NOMO-1 treated with DMSO at 0.1 percent for 48 hours (cell line): ENCODE results near the gene KIRREL3.

ENCODE experiments used
- DNase-seq: peaks from one replicate; lab custom pipeline; 2025; ENCODE audit not compliant: unreplicated experiment; lab: John Stamatoyannopoulos, UW

KIRREL3 gene

DNA sequence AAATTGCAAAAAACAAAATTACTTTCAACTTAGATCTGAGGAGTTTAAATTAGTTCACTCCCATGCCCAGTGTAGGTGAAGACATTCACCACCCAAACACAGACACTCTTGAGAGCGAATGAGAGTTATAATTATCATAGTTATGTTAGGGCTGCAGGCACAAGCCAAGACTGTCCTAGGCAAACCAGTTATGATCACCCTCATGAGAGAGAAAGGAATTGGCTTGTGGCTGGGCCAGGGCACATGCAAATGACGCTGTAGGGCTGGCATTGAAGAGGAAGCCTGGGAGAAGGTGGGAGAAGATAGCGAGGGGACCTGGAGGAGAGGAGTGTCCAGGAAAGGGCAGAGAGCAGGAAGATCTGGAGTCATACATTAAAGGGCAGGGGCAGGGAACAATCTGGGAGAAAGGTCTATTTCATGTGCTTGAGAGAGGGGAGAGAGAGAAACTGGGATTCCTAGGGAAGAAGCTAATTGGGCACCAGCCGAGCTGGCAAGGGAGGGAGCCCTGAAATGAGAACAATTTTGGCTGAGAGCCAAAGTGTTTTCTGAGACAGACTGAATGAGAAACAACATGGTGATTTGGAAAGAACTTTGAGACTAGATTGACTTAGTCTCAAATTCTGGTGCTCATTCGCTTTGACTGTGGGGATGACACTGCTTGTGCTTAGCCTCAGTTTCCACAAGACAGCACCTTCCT, 279.9 kb downstream of the KIRREL3 start:
- DNase-seq, result no peak

- no peak for DNase-seq
These were observed 280.8 kb downstream of the KIRREL3 start for GRCh38 chr11:126719740-126720139.

GRCh38 chr11:126718276-126718675, 282.3 kb downstream of the KIRREL3 start:
- DNase-seq, result no peak

DNA sequence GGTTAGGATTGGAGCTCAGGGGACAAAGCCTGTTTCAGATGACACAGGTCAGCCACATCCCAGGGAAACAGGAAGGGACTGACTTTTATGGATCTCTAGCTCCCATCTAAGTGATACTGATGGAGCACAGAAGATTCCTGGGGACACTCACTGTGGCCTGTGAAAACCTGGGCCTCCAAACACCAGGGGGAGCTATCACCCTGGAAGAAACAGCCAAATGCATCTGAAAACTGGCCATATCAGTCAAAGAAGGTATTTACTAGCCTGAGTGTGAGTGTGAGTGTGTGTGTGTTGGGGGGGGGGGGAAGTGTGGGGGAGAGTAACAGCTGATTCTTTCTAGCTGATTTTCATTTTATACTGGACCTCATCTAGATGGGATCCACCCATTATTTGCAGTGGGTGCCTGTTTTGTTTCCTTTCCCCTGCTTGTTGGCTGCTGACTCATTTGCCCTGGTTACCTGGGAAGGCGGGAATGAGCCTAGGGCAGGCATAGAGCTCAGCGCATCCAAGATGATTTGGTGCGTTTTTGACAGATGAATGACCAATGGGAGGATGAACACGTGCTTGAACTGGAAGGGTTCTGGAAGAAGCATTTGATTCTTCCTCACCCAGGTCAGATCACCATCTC, 284.0 kb downstream of the KIRREL3 start:
- no peak for DNase-seq

- DNase-seq, result no peak
These were observed 286.8 kb downstream of the KIRREL3 start for GRCh38 chr11:126713806-126714205.

GRCh38 chr11:126711977-126712625, 288.5 kb downstream of the KIRREL3 start:
- no peak for DNase-seq

DNA sequence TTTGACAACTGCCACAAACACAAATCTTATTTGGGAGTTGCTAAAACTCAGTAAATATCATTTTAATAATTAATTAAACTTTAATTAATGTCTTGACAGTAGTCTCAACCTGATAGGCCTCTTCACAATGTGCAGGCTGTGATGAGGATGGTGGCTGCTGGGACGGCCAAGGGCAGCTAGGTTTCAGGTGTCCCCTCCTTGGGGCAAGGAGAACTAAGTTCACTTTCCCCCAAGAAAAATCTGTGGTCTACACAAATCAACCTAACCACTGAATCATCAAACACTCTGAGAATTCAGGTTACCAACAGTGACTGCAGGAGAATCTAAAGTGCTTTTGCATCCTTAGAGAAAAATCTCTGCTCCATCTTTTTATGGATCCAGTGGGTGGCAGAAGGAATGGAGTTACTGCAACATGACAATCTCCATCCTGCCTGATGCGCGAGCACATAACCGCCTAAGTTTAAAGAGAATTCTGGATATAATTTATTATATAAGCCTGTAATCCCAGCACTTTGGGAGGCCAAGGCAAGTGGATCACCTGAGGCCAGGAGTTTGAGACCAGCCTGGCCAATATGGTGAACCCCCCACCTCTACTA, 289.7 kb downstream of the KIRREL3 start:
- DNase-seq, result no peak

DNA sequence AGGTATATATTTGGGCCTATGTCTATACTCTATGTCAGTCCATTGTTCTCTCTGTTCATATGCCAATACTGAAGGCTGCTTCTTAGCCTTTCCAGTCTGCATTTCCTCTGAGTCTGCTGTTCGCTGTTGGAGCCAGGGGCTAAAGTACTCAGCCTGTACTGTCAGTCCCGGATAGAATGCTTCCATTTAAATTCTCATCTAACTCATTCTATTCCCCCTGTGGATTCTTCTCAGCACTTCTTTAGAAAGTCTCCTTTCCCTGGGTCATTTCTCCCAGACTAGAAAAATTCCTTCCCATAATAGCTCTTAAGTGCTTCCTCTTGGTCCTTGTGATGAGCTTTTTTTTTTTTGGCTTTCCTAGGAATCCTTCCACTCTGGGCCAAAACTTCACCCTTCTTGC, 293.1 kb downstream of the KIRREL3 start:
- DNase-seq, result no peak

- no peak for DNase-seq
These were observed 296.5 kb downstream of the KIRREL3 start for GRCh38 chr11:126704096-126704495.

- DNase-seq, result no peak
These were observed 296.9 kb downstream of the KIRREL3 start for GRCh38 chr11:126703662-126704061.

DNA sequence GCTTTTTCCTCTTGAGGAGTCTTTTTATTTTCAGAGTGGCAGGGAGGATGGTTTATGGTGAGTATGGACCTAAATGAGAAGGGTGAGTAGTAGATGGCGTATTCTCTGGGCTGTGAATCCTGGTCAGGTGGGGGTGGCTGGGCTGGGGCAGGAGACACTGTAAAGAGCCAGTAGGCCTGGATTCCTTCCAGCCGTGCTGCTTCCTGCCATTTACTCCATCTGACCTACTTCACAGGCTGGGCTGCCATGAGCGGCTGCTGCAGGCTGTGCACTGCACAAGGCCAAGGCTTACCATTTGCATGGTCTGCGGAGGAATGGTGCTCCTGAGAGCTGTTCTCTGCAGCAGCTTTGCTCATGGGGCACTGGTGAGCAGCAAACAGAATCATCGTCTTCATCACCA, 297.6 kb downstream of the KIRREL3 start:
- DNase-seq, result no peak

DNA sequence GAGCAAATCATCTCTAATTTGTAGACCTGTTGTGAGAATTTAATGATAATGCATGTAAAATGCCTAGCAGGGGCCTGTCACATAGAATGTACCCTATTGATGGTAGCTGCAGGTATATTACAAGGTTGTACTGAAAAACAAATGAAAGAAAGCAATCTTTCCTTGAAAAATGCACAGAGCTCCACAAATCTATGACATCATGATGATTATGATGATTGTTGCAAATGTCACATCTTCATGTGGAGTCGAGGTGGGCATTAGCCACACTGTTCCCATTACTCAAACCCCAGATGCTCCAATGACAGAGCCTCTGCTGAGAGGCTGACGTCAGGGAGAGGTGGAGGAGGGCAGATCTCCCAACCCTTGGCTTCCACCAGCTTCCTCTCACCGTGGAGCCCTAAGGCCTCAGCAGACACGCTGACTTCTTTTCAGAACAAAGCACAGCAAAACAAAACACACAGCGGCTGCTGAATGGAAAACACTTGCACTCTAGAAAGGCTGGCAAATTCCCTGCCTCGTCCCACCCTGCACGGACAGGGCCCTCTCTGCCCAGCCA, 298.3 kb downstream of the KIRREL3 start:
- no peak for DNase-seq

DNA sequence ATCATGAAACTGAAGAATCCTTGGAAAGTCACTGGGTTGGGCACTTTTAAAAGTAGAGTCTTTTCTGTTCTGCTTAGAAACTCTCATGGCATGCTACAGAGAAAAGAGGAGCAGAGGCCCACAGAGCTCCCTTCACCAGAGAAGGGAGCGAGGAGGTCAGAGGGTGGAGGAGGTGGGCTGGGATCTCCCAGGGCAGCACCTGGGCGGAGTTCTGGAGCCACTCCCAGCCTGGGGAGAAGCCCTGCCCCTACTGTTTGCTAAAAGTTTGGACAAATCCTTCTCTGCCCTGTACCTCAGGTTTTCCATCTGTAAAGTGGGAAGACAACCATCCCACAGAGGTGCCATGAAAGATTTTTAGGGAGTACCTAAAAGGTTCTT, 299.1 kb downstream of the KIRREL3 start:
- DNase-seq, result no peak

DNA sequence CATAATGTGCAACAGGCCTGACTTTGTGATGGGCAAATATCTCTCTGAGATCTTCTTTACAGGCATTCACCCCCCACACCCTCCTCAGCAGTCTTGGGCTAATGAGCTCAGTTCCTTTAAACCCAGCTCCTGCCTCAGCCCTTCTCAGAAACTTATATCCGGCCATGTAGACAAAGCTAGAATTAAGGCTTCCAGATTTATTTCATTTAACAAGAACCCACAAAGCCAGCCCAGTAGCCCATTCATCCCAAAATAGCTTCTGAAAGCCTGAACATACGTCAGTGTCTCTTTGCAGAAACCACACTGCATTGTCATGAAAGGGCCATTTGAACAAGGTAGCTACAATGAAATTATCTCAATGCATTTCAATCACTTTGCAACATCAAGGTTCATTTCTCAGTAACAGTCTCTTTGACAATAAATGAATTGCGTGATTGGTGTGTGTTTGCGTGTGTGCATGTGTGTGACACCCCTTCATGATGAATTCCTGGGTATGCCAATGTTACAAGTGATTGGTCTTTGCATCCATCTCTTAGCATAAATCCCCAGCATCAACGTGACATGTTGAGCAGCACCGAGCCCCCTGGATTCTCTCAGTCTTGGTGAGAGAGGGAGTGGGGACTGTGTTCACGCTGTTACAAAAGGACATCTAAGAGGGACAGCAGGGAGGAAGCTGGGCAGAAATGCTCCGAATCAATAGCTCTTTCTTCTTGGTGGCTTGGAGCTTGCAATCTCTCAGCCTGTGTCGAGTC, 299.6 kb downstream of the KIRREL3 start:
- no peak for DNase-seq

GRCh38 chr11:126698576-126698975, 302.0 kb downstream of the KIRREL3 start:
- DNase-seq, result no peak

DNA sequence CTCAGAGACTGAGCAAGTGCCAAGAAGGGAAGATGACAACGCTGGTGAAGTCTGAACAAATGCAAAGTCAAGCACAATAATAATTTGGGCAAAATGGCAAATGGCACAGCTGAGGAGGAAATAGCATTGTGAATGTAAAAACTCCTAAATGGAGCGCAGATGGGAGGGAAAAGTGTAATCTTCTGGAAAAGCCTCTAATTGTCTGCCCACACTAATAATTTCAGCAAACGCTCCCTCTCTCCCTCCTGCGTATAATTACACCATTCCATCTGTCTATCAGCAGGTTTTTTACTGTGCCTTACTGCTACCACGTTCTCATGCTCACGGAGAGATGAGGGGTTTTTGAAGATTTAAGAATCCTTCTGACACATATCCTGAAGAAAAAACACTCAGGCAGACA, 302.6 kb downstream of the KIRREL3 start:
- DNase-seq, result no peak

DNA sequence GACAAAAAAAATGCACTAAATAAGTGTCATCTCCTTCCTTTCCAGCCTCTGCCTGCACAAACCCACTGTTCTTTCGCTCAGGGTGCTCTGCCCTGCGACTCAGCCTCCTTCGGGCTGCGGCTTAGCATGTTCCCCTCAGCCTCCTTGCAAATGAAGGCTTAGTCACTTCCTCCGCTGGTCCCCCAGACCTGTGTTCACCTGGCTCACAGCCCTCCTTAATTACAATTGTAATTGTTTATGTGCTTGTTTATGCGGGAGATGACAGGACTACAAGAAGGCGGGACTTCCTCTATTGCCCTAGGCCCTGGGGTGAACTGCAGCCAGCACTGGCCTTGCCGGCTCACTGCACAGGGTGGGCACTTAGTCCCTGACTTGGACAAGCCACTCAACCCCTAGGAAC, 303.6 kb downstream of the KIRREL3 start:
- no peak for DNase-seq

DNA sequence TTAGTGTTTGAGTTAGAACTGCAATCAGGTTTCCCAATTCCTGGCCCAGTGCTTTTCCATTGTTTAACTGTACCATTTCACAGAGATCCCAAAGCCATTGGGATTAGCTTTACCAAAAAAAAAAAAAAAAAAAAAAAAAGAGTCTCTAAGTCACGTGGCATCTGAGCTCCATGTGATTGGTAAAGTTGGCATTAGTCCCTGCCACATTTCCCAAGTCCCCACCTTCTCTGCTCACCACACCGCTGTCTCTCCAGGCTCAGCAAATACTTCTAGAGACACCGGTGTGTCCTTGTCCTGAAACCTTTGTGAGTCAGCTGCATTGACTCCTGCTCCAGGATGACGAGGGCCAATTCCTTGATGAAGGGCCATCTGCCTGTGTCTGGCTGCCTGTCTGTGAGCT, 305.3 kb downstream of the KIRREL3 start:
- DNase-seq, result no peak

DNA sequence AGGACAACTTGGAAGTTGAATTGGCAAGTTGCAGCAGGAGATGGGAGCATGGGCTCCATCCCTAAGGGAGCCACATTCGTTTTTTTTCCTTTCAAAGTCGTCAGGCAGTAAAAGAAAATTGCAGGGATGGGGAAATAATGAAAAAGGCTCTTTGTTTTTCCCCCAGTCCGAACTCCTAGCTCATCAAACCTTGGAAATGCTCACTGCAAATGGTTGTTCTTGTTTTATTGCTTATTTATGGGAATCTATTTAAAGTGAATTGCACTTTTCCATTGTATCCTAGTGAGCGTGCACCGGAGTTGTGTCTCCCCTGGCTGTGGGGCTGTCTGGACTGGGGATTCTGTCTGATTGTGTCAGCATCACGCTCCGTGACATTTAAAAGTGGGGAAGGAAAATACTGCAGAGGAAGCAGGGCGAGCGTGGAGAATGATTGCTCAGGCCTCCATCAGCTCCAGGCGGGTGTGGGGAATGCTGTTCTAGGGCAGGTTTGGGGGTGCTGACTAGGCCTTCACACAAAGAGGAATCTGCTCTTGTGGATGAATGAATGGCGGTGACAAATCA, 306.4 kb downstream of the KIRREL3 start:
- no peak for DNase-seq

DNA sequence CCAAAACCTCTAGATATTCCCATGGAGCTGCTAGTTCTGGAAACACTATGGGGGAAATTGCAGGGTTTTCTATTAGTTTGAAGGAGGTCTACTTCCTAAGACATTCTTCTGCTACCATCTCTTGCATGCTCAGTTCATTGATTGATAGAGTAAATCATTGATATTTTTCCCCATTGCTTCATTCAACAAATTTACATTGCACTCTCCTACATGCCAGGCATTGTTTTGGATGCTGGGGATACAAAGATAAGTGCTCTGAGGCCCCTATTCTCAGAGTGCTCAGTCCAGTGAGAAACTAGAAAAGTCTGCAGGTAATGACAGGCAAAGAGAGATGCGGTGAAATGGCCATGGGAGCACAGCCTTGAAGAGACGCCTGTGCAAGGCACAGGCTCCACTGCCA, 313.1 kb downstream of the KIRREL3 start:
- DNase-seq, result no peak

GRCh38 chr11:126686938-126687337, 313.6 kb downstream of the KIRREL3 start:
- no peak for DNase-seq
